Gastrocnemius medialis (tissue), 4 donors: ENCODE data around the gene PWP1.

Source experiments
- POLR2A ChIP-seq, 2 donors: fragments of 450-650 bp; IDR thresholded peaks; one replicate each; pipeline ENCODE4 v1.6.1; 2017; ENCODE audit warnings: antibody characterized with exemption in 2 of 2, mild to moderate bottlenecking in 2 of 2, moderate library complexity in 2 of 2
- TF ChIP-seq, protein P1 (sequence below), 5 experiments: fragments of 450-650 bp in 3 of 5; fragments of 200-600 bp in 2 of 5; sonication (generic) in 2 of 5; IDR thresholded peaks in 4 of 5; conservative IDR thresholded peaks in 1 of 5; 1 replicate in 4 of 5; 2 replicates in 1 of 5; pipeline ENCODE4 v1.5.1; 2016 to 2019; ENCODE audit warnings: antibody characterized with exemption in 5 of 5, mild to moderate bottlenecking in 3 of 5, moderate library complexity in 3 of 5

DNA sequence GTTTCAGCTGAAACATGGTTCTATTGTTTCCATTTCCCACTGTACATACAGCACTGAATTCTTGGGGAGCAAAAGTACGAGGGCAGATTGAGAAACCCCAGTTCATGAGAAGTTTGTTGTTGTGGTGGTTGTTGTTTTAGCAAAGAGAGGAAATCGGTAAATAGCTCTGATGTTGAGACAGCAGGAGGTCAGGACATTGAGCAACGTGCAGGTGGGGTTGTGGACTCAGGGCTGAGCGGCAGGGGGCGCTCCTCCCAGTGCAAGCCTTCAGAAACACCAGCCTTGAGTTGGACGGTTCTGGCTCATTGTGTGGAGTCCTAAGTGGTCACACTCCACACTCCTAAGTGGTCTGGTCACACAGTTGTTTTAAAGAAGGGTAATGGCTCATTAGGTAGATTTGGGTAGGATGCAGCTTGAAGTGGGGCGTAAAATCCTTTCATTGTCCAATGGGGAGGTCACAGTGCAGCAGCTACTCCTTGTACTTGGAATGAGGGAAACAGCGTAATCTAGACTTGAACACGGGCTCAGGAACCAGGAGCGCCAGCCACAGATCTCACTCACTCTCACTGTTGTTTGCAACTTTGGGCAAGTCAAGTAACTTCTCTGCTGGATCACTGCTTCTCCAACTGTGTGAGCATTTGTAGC, 14.5 kb upstream of the PWP1 start:
- TF ChIP-seq POLR2A (IDR thresholded peaks at IDR 0.05): no peak
- TF ChIP-seq, protein P1, sequence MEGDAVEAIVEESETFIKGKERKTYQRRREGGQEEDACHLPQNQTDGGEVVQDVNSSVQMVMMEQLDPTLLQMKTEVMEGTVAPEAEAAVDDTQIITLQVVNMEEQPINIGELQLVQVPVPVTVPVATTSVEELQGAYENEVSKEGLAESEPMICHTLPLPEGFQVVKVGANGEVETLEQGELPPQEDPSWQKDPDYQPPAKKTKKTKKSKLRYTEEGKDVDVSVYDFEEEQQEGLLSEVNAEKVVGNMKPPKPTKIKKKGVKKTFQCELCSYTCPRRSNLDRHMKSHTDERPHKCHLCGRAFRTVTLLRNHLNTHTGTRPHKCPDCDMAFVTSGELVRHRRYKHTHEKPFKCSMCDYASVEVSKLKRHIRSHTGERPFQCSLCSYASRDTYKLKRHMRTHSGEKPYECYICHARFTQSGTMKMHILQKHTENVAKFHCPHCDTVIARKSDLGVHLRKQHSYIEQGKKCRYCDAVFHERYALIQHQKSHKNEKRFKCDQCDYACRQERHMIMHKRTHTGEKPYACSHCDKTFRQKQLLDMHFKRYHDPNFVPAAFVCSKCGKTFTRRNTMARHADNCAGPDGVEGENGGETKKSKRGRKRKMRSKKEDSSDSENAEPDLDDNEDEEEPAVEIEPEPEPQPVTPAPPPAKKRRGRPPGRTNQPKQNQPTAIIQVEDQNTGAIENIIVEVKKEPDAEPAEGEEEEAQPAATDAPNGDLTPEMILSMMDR (IDR thresholded peaks at IDR 0.05 in 4 of 5, conservative IDR thresholded peaks at IDR 0.05 in 1 of 5): peak in 3 of 5 experiments; percentile 18 to 47 (median 28)
